Pons (tissue), 1 donor: Measurements from ENCODE around the gene ACSM4.

Experiments
- DNase-seq: peaks from one replicate; pipeline ENCODE4 v3.0.0-alpha.2; 2016; ENCODE audit warnings: low spot score

Gene ACSM4

GRCh38 chr12:7339675-7340074 lies 35.8 kb downstream of the ACSM4 start:
- DNase-seq = no peak

- peak; percentile 17 for DNase-seq
Measured at GRCh38 chr12:7344833-7345606, 41.1 kb downstream of the ACSM4 start.

- DNase-seq = no peak
Measured at GRCh38 chr12:7346551-7347225, 42.8 kb downstream of the ACSM4 start.

- no peak for DNase-seq
Measured at GRCh38 chr12:7349418-7349817, 45.5 kb downstream of the ACSM4 start.

GRCh38 chr12:7351177-7351576 lies 47.3 kb downstream of the ACSM4 start:
- no peak for DNase-seq

GRCh38 chr12:7352661-7353060 lies 48.8 kb downstream of the ACSM4 start:
- no peak for DNase-seq

GRCh38 chr12:7354529-7354928 lies 50.7 kb downstream of the ACSM4 start:
- DNase-seq = no peak

GRCh38 chr12:7361265-7361664 lies 57.4 kb downstream of the ACSM4 start:
- DNase-seq = no peak

- DNase-seq = no peak
Measured at GRCh38 chr12:7362734-7363133, 58.9 kb downstream of the ACSM4 start.

- no peak for DNase-seq
Measured at GRCh38 chr12:7369274-7369729, 65.4 kb downstream of the ACSM4 start.

GRCh38 chr12:7373226-7373625 lies 69.4 kb downstream of the ACSM4 start:
- no peak for DNase-seq

- peak; percentile 12 for DNase-seq
Measured at GRCh38 chr12:7374423-7375144, 70.7 kb downstream of the ACSM4 start.

- no peak for DNase-seq
Measured at GRCh38 chr12:7375145-7375543, 71.3 kb downstream of the ACSM4 start.

- DNase-seq = no peak
Measured at GRCh38 chr12:7376196-7376595, 72.3 kb downstream of the ACSM4 start.
